Neural cell (in vitro differentiated cells): ENCODE data around the gene BCL3. TPM values are rescaled to one million over a fixed set of nuclear protein-coding genes. Genes with fewer than 3 reads are reported as not detected.

Experiments
- H2AFZ ChIP-seq: fragments of 200-600, 300-800 bp; sonication (generic), shearing (Covaris generic); 2 replicates; pipeline ENCODE4 v1.6.0; 2014; ENCODE audit warnings: low read depth, mild to moderate bottlenecking, antibody characterized with exemption, low read length, moderate library complexity
- H3F3A ChIP-seq: fragments of 200-600 bp; shearing (Covaris generic); 2 replicates; pipeline ENCODE4 v1.6.1; 2016; ENCODE audit warnings: mild to moderate bottlenecking, moderate library complexity, mixed read lengths, antibody characterized with exemption, low read length; ENCODE audit not compliant: insufficient read depth, poor library complexity, severe bottlenecking
- H3K27ac ChIP-seq: fragments of 200-600, 300-800 bp; sonication (generic), shearing (Covaris generic); 2 replicates; pipeline ENCODE4 v1.5.1; 2014; ENCODE audit warnings: mild to moderate bottlenecking, low read length, moderate library complexity
- H3K27me3 ChIP-seq: fragments of 300-800, 200-600 bp; sonication (generic), shearing (Covaris generic); 2 replicates; pipeline ENCODE4 v1.6.0; 2014; ENCODE audit warnings: mild to moderate bottlenecking, low read depth, low read length, moderate library complexity; ENCODE audit not compliant: insufficient read depth
- H3K36me3 ChIP-seq: fragments of 300-800, 200-600 bp; sonication (generic), shearing (Covaris generic); 2 replicates; pipeline ENCODE4 v1.5.1; 2014; ENCODE audit warnings: mild to moderate bottlenecking, antibody characterized with exemption, low read length, moderate library complexity; ENCODE audit not compliant: insufficient read depth
- H3K4me2 ChIP-seq: fragments of 300-800, 200-600 bp; sonication (generic), shearing (Covaris generic); 2 replicates; pipeline ENCODE4 v1.6.0; 2014; ENCODE audit warnings: mild to moderate bottlenecking, low read length
- H3K4me3 ChIP-seq: fragments of 300-800, 200-600 bp; sonication (generic), shearing (Covaris generic); 2 replicates; pipeline ENCODE4 v1.5.1; 2014; ENCODE audit warnings: mild to moderate bottlenecking, low read length, moderate library complexity
- H3K79me2 ChIP-seq: fragments of 200-600 bp; shearing (Covaris generic); replicated peaks from 2 replicates; pipeline ENCODE4 v1.6.0; 2014; ENCODE audit warnings: mild to moderate bottlenecking, low read length, moderate library complexity; ENCODE audit not compliant: insufficient read depth
- H3K9ac ChIP-seq: fragments of 300-800, 200-600 bp; sonication (generic), shearing (Covaris generic); 2 replicates; pipeline ENCODE4 v1.6.1; 2016; ENCODE audit warnings: mild to moderate bottlenecking, low read length, mixed read lengths
- H3K9me2 ChIP-seq: fragments of 200-600 bp; shearing (Covaris generic); 2 replicates; pipeline ENCODE4 v1.6.1; 2016; ENCODE audit warnings: mild to moderate bottlenecking, low read length, mixed read lengths; ENCODE audit not compliant: insufficient read depth
- H3K9me3 ChIP-seq: fragments of 200-600, 300-800 bp; sonication (generic), shearing (Covaris generic); 2 replicates; pipeline ENCODE4 v1.6.1; 2016; ENCODE audit warnings: mild to moderate bottlenecking, mixed run types, low read length, moderate library complexity, mixed read lengths
- H4K20me1 ChIP-seq: fragments of 200-600 bp; shearing (Covaris generic); 2 replicates; pipeline ENCODE4 v1.6.1; 2016; ENCODE audit warnings: mild to moderate bottlenecking, mixed run types; ENCODE audit not compliant: insufficient read depth
- EP300 ChIP-seq: fragments of 450-650 bp; conservative IDR thresholded peaks from 2 replicates; pipeline ENCODE4 v1.6.1; 2014; ENCODE audit warnings: antibody characterized with exemption, mild to moderate bottlenecking, moderate library complexity; ENCODE audit not compliant: poor library complexity, severe bottlenecking
- EZH2 ChIP-seq: fragments of 200-600, 300-800 bp; shearing (Covaris generic), sonication (generic); IDR thresholded peaks from 2 replicates; pipeline ENCODE4 v1.6.1; 2014; ENCODE audit warnings: antibody characterized with exemption, low read length, borderline replicate concordance, mild to moderate bottlenecking; ENCODE audit not compliant: insufficient read depth, poor library complexity, severe bottlenecking
- MXI1 ChIP-seq: fragments of 450-650 bp; conservative IDR thresholded peaks from 2 replicates; pipeline ENCODE4 v1.6.1; 2014; ENCODE audit warnings: antibody characterized with exemption, mild to moderate bottlenecking; ENCODE audit not compliant: poor library complexity, severe bottlenecking
- POLR2AphosphoS5 ChIP-seq: IDR thresholded peaks from 2 replicates; pipeline ENCODE4 v1.6.1; 2012
- RAD21 ChIP-seq: fragments of 450-650 bp; conservative IDR thresholded peaks from 2 replicates; pipeline ENCODE4 v1.6.1; 2014; ENCODE audit warnings: antibody characterized with exemption, mild to moderate bottlenecking, moderate library complexity
- SMC3 ChIP-seq: fragments of 450-650 bp; conservative IDR thresholded peaks from 2 replicates; pipeline ENCODE4 v1.6.1; 2014; ENCODE audit warnings: antibody characterized with exemption, mild to moderate bottlenecking, moderate library complexity; ENCODE audit not compliant: poor library complexity
- TAF1 ChIP-seq: IDR thresholded peaks from 2 replicates; pipeline ENCODE4 v1.6.1; 2012; ENCODE audit warnings: low read depth
- polyA plus RNA-seq: library from polyadenylated mRNA; depleted of rRNA; stranded (reverse); fragments of >200 nt; gene quantifications from 2 replicates; pipeline ENCODE4 v1.2.3, GENCODE V29; 2014
- TF ChIP-seq, protein P1 (sequence below): fragments of 450-650 bp; IDR thresholded peaks from 2 replicates; pipeline ENCODE4 v1.5.1; 2014; ENCODE audit warnings: antibody characterized with exemption, mild to moderate bottlenecking, moderate library complexity; ENCODE audit not compliant: poor library complexity, severe bottlenecking
- TF ChIP-seq, protein P2 (sequence below): IDR thresholded peaks from 2 replicates; pipeline ENCODE4 v1.6.1; 2012; ENCODE audit warnings: borderline replicate concordance

BCL3 gene
- polyA plus RNA-seq, 1 donor from 2014 or later: 0.48 TPM

DNA sequence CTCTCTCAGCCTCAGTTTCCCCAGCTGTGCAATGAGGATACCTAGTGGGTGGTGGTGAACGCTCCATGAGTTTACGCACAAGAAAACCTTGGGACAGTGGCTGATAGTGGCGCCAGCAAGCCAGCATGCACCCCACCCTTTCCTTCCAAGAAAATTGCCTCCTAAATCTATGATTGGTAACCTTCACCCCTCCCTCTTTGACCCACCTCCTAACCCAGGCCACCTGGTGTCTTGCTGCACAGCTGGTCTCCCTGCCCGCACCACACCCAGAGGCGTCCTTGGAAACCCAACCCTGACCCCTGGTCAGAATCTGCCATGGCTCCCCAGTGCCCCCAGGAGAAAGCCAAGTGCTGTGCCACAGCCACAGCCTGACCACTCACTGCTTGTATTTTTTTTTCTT lies 22.8 kb upstream of the BCL3 start:
- Histone ChIP-seq H3K4me2 (no peak overlapping the region), H3K27me3 (no peaks in the 10 kb centered on the region), H3K9me3 (no peaks in the 10 kb centered on the region), H3K4me3 (no peak overlapping the region), H3F3A (no peaks in the 10 kb centered on the region), H3K36me3 (no peaks in the 10 kb centered on the region), H3K9ac (no peak overlapping the region), H2AFZ (no peak overlapping the region), H3K9me2 (no peaks in the 10 kb centered on the region), H4K20me1 (no peaks in the 10 kb centered on the region), H3K27ac (no peak overlapping the region), H3K79me2 (no peaks in the 10 kb centered on the region)
- TF ChIP-seq RAD21 (no peak), POLR2AphosphoS5 (no peak), TAF1 (no peak), SMC3 (no peak)
- TF ChIP-seq, protein P1, sequence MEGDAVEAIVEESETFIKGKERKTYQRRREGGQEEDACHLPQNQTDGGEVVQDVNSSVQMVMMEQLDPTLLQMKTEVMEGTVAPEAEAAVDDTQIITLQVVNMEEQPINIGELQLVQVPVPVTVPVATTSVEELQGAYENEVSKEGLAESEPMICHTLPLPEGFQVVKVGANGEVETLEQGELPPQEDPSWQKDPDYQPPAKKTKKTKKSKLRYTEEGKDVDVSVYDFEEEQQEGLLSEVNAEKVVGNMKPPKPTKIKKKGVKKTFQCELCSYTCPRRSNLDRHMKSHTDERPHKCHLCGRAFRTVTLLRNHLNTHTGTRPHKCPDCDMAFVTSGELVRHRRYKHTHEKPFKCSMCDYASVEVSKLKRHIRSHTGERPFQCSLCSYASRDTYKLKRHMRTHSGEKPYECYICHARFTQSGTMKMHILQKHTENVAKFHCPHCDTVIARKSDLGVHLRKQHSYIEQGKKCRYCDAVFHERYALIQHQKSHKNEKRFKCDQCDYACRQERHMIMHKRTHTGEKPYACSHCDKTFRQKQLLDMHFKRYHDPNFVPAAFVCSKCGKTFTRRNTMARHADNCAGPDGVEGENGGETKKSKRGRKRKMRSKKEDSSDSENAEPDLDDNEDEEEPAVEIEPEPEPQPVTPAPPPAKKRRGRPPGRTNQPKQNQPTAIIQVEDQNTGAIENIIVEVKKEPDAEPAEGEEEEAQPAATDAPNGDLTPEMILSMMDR: no peak
- TF ChIP-seq, protein P2, sequence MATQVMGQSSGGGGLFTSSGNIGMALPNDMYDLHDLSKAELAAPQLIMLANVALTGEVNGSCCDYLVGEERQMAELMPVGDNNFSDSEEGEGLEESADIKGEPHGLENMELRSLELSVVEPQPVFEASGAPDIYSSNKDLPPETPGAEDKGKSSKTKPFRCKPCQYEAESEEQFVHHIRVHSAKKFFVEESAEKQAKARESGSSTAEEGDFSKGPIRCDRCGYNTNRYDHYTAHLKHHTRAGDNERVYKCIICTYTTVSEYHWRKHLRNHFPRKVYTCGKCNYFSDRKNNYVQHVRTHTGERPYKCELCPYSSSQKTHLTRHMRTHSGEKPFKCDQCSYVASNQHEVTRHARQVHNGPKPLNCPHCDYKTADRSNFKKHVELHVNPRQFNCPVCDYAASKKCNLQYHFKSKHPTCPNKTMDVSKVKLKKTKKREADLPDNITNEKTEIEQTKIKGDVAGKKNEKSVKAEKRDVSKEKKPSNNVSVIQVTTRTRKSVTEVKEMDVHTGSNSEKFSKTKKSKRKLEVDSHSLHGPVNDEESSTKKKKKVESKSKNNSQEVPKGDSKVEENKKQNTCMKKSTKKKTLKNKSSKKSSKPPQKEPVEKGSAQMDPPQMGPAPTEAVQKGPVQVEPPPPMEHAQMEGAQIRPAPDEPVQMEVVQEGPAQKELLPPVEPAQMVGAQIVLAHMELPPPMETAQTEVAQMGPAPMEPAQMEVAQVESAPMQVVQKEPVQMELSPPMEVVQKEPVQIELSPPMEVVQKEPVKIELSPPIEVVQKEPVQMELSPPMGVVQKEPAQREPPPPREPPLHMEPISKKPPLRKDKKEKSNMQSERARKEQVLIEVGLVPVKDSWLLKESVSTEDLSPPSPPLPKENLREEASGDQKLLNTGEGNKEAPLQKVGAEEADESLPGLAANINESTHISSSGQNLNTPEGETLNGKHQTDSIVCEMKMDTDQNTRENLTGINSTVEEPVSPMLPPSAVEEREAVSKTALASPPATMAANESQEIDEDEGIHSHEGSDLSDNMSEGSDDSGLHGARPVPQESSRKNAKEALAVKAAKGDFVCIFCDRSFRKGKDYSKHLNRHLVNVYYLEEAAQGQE: no peak

DNA sequence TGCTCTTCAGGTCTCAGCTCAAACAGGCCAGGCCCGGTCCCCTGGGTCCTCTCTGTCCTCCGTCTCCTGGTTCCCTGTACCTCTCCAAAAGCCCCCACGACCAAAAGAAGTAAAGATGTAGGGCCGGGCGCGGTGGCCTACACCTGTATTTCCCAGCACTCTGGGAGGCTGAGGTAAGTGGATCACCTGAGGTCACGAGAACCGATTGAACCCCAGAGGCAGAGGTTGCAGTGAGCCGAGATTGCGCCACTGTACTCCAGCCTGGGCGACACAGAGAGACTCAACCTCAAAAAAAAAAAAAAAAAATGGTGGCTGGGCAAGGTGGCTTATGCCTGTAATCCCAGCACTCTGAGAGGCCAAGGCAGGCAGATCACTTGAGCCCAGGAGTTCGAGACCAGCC lies 22.0 kb upstream of the BCL3 start:
- H3K27me3 ChIP-seq: no peaks in the 10 kb centered on the region
- H3K36me3 ChIP-seq: no peaks in the 10 kb centered on the region
- no peaks in the 10 kb centered on the region for H3K9me3 ChIP-seq
- no peaks in the 10 kb centered on the region for H3K79me2 ChIP-seq
- no peaks in the 10 kb centered on the region for H3F3A ChIP-seq
- no peaks in the 10 kb centered on the region for H3K9me2 ChIP-seq
- H2AFZ ChIP-seq: no peak overlapping the region
- no peak overlapping the region for H3K4me3 ChIP-seq
- no peak overlapping the region for H3K27ac ChIP-seq
- no peak overlapping the region for H3K4me2 ChIP-seq
- no peaks in the 10 kb centered on the region for H4K20me1 ChIP-seq
- H3K9ac ChIP-seq: no peak overlapping the region
- TF ChIP-seq POLR2AphosphoS5 (no peak), SMC3 (no peak), RAD21 (no peak), EZH2 (no peak), MXI1 (no peak), TAF1 (no peak), EP300 (no peak)
- TF ChIP-seq, protein P2: no peak
- TF ChIP-seq, protein P1: no peak
